Thymus (tissue), 11 donors: Measurements from ENCODE around the gene YPEL1. TPM values are rescaled to one million over a fixed set of nuclear protein-coding genes. Genes with fewer than 3 reads are reported as not detected.

ENCODE experiments used
- DNase-seq, 9 donors: peaks; one replicate each; pipeline ENCODE4 v3.0.0-alpha.2; 2013; ENCODE audit warnings: low spot score in 9 of 9, low read depth in 6 of 9, missing footprints in 1 of 9
- H3K27ac ChIP-seq, 2 donors: one replicate each; pipeline ENCODE4 v1.5.1; 2013; ENCODE audit warnings: control low read depth in 1 of 2, low read depth in 1 of 2, low read length in 1 of 2, mild to moderate bottlenecking in 1 of 2, moderate library complexity in 1 of 2
- H3K27me3 ChIP-seq, 2 donors: one replicate each; pipeline ENCODE4 v1.5.1; 2013; ENCODE audit warnings: low read length in 1 of 2; ENCODE audit not compliant: control insufficient read depth in 2 of 2, insufficient read depth in 1 of 2
- H3K36me3 ChIP-seq, 2 donors: one replicate each; pipeline ENCODE4 v1.5.1; 2013; ENCODE audit warnings: low read length in 1 of 2, mild to moderate bottlenecking in 1 of 2, moderate library complexity in 1 of 2; ENCODE audit not compliant: control insufficient read depth in 2 of 2, insufficient read depth in 2 of 2
- H3K4me1 ChIP-seq, 2 donors: one replicate each; pipeline ENCODE4 v1.5.1; 2013; ENCODE audit warnings: low read length in 2 of 2; ENCODE audit not compliant: control insufficient read depth in 2 of 2, insufficient read depth in 2 of 2
- H3K4me3 ChIP-seq, 2 donors: one replicate each; pipeline ENCODE4 v1.5.1; 2013; ENCODE audit warnings: low read length in 2 of 2, control low read depth in 1 of 2, mild to moderate bottlenecking in 1 of 2
- H3K9me3 ChIP-seq, 2 donors: one replicate each; pipeline ENCODE4 v1.5.1; 2013; ENCODE audit warnings: low read length in 1 of 2, mild to moderate bottlenecking in 1 of 2; ENCODE audit not compliant: control insufficient read depth in 2 of 2, insufficient read depth in 1 of 2
- WGBS: extraction: QIAGEN DNeasy Blood & Tissue Kit; methylation state at CpG from one replicate; pipeline ENCODE4 v1.1.7; 2013; 5-methylcytosine and 5-hydroxymethylcytosine counted together
- polyA plus RNA-seq: library from polyadenylated mRNA; stranded (reverse); fragments of 200-250 nt; gene quantifications from one replicate; pipeline ENCODE4 v1.2.3, GENCODE V29; 2013
- total RNA-seq: library from RNA; stranded (reverse); fragments of 120-200 nt; gene quantifications from one replicate; pipeline ENCODE4 v1.2.4, GENCODE V29; 2013
- donor health status: healthy.

Gene YPEL1
- total and polyA plus RNA-seq, 2 donors: 9.1 to 14.2 TPM

- Histone ChIP-seq H3K27me3 (no peaks in the 10 kb centered on the region), H3K4me1 (no peaks in the 10 kb centered on the region), H3K4me3 (no peak overlapping the region), H3K27ac (no peak overlapping the region), H3K36me3 (peaks cover 83 to 94% of the 10 kb centered on the region in 2 donors), H3K9me3 (no peaks in the 10 kb centered on the region)
- DNase-seq: no peak
- WGBS: 92% methylated on average over 22 of the region's 22 CpGs
Measured at GRCh38 chr22:21698430-21699329, 36.9 kb downstream of the YPEL1 start.

DNA sequence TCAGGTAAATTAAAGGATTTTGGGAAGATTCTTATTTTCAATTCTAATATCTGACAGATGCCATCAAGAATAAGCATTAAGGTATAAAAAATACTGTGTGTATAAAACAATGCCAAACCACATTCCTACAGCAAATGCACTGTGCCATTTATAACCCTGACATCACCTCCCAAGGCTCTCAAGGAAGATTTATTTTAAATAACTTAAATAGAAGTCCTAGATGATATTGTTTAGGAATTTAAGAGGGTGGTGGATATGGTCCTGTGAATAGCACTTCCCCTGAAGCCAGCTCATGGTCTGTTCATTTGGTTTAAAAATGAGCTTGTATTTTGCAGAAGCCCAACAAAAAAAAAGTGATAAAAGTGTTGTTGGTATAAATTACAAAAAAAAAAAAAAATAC lies 37.7 kb downstream of the YPEL1 start:
- DNase-seq: no peak
- Histone ChIP-seq H3K4me3 (no peak overlapping the region), H3K27me3 (no peaks in the 10 kb centered on the region), H3K4me1 (no peaks in the 10 kb centered on the region), H3K36me3 (peaks cover 82 to 93% of the 10 kb centered on the region in 2 donors), H3K9me3 (no peaks in the 10 kb centered on the region), H3K27ac (no peak overlapping the region)

GRCh38 chr22:21697021-21697771 lies 38.4 kb downstream of the YPEL1 start:
- Histone ChIP-seq H3K9me3 (no peaks in the 10 kb centered on the region), H3K27me3 (no peaks in the 10 kb centered on the region), H3K27ac (no peak overlapping the region), H3K4me1 (no peaks in the 10 kb centered on the region), H3K4me3 (no peak overlapping the region), H3K36me3 (peaks cover 75 to 88% of the 10 kb centered on the region in 2 donors)
- 99% methylated on average over 16 of the region's 16 CpGs for WGBS
- no peak for DNase-seq

GRCh38 chr22:21696115-21696514 lies 39.5 kb downstream of the YPEL1 start:
- H3K4me3 ChIP-seq: no peak overlapping the region
- DNase-seq: no peak
- no peaks in the 10 kb centered on the region for H3K4me1 ChIP-seq
- no peaks in the 10 kb centered on the region for H3K9me3 ChIP-seq
- no peaks in the 10 kb centered on the region for H3K27me3 ChIP-seq
- H3K36me3 ChIP-seq: peaks cover 75 to 82% of the 10 kb centered on the region in 2 donors
- no peak overlapping the region for H3K27ac ChIP-seq
- 96% methylated on average over 6 of the region's 6 CpGs for WGBS

DNA sequence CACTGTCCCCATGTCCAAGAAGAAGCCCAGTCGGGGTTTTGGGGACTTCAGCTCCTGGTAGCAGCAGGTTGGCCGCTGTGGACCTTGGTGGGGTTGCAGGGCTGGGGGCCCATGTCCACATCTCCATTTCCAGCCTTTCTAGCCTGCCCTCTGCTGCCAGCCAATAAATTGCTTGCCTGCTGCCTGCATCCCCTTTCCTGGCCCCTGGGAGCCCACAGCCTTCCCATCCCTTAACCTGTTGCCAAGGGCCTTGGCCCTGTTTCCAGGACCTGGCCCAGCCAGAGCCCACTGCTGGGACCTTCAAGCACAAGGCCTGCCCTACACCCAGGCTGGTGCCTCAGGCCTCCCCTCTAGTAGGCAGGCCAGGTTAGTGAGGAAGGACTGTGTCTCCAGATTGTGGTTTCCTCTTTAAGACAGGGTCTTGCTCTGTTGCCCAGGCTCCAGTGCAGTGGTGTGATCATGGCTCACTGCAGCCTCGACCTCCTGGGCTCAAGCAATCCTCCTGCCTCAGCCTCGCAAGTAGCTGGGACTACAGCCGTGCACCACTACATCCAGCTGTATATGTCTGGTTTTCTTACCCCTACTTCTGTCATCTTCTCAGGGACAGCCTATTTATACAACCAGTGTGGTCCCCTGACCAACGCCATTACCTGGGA lies 40.0 kb downstream of the YPEL1 start:
- Histone ChIP-seq H3K36me3 (peaks cover 70 to 77% of the 10 kb centered on the region in 2 donors), H3K27me3 (no peaks in the 10 kb centered on the region), H3K9me3 (no peaks in the 10 kb centered on the region), H3K27ac (no peak overlapping the region), H3K4me3 (no peak overlapping the region), H3K4me1 (no peaks in the 10 kb centered on the region)
- 98% methylated on average over 6 of the region's 6 CpGs for WGBS
- DNase-seq: no peak

- peaks cover 70 to 77% of the 10 kb centered on the region in 2 donors for H3K36me3 ChIP-seq
- 95% methylated on average over 20 of the region's 20 CpGs for WGBS
- no peaks in the 10 kb centered on the region for H3K27me3 ChIP-seq
Measured at GRCh38 chr22:21694795-21695429, 40.7 kb downstream of the YPEL1 start.

GRCh38 chr22:21694394-21694793 lies 41.2 kb downstream of the YPEL1 start:
- Histone ChIP-seq H3K4me3 (no peak overlapping the region), H3K4me1 (no peaks in the 10 kb centered on the region), H3K9me3 (no peaks in the 10 kb centered on the region), H3K36me3 (peaks cover 67 to 75% of the 10 kb centered on the region in 2 donors), H3K27me3 (no peaks in the 10 kb centered on the region), H3K27ac (no peak overlapping the region)
- 97% methylated on average over 14 of the region's 14 CpGs for WGBS
- DNase-seq: no peak

More at GRCh38 chr22:21694795-21695429, 40.7 kb downstream of the YPEL1 start:
- Histone ChIP-seq H3K4me1 (no peaks in the 10 kb centered on the region), H3K9me3 (no peaks in the 10 kb centered on the region), H3K4me3 (no peak overlapping the region), H3K27ac (no peak overlapping the region)
- no peak for DNase-seq

DNA sequence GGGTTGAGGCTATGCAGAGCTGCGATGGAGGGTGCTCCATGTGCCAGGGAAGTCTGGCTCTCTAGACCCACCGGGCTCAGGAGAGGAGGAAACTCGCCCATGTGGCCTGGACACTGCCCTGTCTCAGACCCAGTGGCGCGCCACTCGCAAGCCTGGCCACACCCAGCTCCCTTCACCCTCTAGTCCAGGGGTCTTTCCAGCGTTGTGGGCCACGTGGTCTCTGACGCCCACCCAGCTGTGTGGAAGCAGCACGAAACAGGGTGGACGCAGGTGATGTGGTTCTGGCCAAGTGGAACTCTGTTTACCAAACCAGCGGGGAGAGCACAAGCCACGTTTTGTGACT lies 41.6 kb downstream of the YPEL1 start:
- H3K4me1 ChIP-seq: no peaks in the 10 kb centered on the region
- peaks cover 65 to 71% of the 10 kb centered on the region in 2 donors for H3K36me3 ChIP-seq
- H3K4me3 ChIP-seq: no peak overlapping the region
- no peak overlapping the region for H3K27ac ChIP-seq
- no peaks in the 10 kb centered on the region for H3K27me3 ChIP-seq
- H3K9me3 ChIP-seq: no peaks in the 10 kb centered on the region
- DNase-seq: no peak
- WGBS: 97% methylated on average over 13 of the region's 13 CpGs
